Stimulated activated CD8-positive, alpha-beta memory T cell treated with anti-CD3 and anti-CD28 coated beads, Interleukin-7, amount 100 ng/mL, for 1 hour (primary cell): ENCODE data around the gene CDH5.

Experiments
- DNase-seq, 2 donors: peaks; one replicate each; pipeline ENCODE4 v3.0.0-alpha.2; 2020; ENCODE audit warnings: low read depth in 2 of 2

The CDH5 gene

DNA sequence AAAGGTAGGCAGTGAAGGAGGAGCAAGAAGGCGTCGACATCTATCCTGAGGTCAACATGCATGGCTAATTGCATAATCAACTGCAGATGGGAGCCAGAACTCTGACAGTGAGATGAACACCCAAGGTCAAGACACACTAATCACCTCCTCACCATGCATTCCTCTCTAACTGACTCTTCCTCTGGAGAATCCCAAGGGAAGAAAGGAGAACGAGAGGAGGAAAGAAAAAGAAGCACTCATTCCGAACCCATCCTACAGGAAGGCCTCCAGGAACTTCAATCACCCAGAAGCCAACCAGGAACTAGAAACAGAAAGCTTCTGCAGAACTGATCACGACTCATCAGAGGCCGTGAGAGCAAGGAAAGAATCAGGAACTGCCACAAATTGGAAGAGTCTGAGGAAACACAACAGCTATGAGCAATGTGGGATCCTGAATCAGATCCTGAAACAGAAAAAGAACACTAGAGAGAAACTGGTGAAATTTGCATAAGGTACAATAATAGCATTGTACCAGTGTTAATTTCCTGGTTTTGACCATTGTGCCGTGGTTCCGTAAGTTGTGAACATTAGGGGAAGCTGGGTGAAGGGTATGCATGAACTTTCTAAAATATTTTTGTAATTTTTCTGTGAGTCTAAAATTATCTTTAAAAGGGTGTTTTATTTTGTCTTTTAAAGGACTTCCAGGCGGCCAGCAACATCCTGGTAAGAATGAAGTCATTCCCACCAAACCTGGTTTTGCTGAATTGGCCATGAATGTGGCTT lies 50.6 kb downstream of the CDH5 start:
- no peak for DNase-seq

DNA sequence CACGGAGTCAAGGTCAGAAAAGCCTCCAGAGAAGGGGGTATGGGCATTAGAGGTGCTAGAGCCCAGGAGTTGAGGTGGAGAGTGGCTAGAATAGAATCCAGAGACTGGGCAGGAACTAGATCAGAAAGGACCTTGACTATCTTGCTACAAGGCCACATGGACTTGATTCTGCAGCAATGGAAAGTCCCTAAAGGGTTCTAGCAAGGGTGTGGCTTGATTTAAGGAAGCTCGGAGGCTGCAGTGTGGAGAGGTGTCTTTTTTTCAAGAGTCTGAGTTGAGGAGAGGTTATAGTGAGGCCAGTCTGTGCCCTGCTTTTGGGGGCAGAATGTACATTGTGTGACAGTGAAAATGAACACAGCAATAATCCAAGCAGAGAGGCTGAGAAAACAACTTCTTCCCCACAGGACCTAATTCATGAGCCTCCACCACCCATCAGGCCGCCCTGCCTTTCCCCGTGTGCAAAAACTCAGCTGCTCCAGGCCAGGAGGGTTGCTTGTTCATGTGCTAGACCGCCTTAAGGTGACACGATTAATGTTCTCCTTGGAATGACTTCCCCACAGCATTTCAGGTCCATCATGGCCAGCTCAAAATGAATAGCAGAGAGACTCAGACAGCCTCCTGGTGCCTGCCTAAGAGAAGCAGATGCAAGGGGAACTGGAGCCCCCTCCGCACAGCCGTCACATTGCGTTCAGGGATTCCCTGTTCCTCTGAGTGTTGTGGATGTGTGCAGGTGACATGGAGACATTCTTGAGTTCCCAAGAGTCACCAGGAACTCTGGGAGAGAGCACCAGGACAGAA lies 51.9 kb downstream of the CDH5 start:
- DNase-seq, result no peak

- DNase-seq, result no peak
These were observed 53.0 kb downstream of the CDH5 start for GRCh38 chr16:66419527-66419926.

- DNase-seq, result no peak
These were observed 53.9 kb downstream of the CDH5 start for GRCh38 chr16:66420396-66420795.

DNA sequence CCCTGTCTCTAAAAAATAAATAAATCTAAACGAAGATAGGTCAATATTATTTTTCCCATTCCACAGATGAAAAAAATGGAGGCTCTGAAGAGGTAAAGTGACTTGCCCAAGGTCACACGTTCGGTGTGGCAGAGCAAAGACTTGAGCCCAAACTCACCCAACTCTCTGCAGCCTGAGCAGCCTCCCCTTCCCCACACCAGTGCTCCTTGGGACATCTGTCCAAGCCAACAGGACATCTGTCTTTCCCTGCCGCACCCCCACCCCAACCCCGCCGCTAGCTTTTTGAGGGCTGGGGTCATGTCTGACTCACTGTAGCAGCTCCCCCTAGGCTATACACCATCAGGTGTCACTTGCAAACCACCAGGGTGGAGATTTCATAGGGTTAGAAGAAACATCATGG lies 55.4 kb downstream of the CDH5 start:
- DNase-seq, result no peak

DNA sequence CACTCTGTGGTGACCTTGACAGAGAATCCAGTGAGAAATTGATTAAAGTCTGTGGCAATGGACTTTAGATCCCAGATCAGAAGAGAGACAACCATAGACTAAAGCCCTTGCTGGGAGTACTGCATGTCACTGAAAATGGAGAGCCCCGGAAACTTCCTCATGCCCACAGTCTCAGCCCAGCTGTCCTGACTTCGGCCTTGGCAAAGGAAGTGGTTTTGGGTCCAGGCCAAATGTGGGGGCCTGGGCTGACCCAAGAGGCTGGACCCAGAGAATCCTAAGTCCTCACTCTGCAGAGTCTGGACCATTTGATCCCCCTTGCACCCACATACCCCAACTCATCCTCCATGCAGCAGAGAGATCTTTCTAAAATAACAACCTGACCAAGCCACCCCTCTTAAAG lies 55.9 kb downstream of the CDH5 start:
- no peak for DNase-seq

GRCh38 chr16:66423177-66423576 lies 56.7 kb downstream of the CDH5 start:
- no peak for DNase-seq

- DNase-seq, result no peak
These were observed 59.2 kb downstream of the CDH5 start for GRCh38 chr16:66425651-66426050.

DNA sequence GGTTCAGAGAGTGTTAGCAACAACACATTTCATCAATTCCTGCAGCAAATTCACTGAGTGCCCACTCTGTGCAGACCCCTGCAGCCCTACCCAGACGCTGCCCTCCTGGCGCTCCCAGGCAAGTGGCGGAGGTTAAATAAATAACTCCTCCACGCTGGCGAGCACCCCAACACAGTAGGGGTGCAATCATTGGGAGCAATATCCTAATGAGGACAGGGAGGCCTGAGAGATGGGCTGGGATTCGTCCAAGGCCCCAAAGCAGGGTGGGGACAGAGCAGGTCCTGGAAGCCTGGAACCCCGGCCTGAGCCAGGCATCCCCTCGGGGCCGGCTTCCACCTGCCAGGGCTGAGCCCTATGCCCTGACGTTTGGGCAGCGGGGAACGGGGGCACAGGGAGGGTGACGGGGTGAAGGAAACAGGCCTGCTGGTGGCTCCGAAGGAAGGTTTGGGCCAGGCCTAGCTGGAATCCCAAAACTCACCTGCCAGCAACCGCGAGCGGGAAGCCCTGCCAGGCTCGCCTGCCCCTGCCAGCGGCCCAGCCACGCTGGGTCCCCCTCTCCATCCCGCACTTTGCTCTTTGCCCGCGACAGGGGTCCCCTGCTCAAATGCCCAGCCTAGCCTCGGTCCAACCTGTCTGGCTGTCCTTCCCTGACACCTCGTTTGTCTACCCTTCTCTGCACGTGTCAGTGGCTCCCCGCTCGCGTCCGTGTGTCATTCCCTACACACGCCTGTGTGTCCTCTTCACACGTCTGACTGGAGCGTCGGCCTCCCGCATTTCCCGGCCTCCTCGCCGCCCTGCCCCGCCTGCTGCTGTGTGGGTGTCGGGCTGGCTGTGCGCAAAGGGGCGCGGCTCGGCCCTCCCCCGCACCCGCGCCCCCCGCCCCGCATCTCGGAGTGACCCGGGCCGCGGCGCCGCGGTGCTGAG lies 59.9 kb downstream of the CDH5 start:
- DNase-seq, result no peak

- no peak for DNase-seq
These were observed 60.8 kb downstream of the CDH5 start, which contains the start of gene BEAN1 for GRCh38 chr16:66427036-66427860. BEAN1 (plus strand) TSS chr16:66427295; CDS start chr16:66437677, 10,382 bp downstream.

DNA sequence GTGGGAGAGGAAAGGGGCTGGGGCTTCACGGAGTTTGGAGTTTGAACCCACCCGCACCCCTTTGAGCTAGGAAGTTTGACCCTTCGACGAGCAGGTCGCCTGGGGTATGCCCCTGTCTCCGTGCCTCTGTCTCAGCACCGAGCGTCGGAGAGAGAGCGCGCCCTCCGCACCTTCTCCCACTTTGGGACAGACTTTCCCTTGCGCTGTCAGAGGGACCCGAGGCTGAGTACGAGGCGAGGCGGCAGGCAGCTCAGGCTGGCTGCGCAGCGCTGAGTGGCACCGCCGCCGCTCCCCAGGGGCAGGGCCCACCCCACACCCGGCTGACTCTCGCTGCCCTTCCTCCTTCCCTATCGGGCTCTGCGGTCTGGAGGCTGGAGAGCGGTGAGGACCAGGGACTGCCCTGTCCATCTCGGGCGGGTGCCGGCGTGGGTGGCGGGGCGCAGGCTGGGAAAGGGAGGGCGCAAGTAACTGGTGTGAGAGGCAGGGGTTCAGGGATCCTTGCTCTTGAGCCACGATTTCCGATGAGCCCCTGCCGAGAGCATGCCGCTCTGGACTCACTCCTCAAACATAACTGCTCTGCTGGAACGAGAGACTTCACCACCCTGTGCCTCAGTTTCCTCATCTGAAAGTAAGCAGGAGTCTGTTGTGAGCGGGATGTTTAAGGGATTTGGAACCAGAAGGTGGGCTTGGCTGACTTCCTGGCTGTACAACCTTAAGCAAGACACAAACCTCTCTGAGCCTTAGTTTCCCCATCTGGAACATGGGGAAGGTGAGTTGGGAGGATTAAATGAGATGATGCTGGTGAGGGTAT lies 61.6 kb downstream of the CDH5 start:
- no peak for DNase-seq

- DNase-seq, result no peak
These were observed 62.3 kb downstream of the CDH5 start for GRCh38 chr16:66428682-66429251.

- DNase-seq, result no peak
These were observed 62.9 kb downstream of the CDH5 start for GRCh38 chr16:66429290-66429962.

- no peak for DNase-seq
These were observed 63.7 kb downstream of the CDH5 start for GRCh38 chr16:66430214-66430613.

GRCh38 chr16:66431760-66432159 lies 65.3 kb downstream of the CDH5 start:
- no peak for DNase-seq

- DNase-seq, result no peak
These were observed 65.9 kb downstream of the CDH5 start for GRCh38 chr16:66432429-66432828.

DNA sequence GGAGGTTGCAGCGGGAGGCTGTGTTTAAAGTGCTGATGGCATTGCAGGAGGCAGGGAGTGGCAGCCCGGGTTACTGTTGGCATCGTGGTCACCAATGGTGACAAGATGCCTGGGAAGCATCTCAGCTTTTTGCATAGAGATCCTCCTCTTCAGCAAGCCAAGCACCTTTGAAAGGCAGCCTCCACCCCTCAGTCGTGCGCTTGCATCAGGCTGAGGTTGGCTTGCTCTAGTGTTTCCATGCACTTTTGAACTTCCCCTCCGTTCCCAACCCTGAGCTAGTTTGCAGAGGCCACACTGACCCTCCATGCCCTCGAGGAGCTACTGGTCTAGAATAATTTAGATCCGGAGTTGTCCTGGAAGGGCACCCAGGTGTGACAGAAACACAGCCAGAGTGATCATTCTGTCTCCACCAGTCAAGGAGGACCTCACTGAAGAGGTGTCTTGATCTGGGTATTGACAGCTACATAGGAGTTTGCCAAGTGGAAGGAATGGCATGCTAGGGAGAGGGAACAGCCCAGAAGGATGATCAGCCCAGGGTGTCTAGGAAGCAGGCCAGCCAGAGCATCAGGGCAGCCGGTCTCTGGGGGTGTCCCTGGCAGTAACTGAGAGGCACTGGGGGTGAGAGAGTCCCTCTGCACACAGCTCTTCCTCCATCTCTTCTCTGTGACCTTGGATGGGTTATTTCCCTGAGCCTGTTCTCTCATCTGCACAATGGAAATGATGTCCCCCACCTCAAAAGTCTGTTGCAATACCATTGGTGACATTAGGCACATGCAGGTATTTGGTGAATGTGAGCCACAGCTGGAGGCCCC lies 68.3 kb downstream of the CDH5 start:
- no peak for DNase-seq

DNA sequence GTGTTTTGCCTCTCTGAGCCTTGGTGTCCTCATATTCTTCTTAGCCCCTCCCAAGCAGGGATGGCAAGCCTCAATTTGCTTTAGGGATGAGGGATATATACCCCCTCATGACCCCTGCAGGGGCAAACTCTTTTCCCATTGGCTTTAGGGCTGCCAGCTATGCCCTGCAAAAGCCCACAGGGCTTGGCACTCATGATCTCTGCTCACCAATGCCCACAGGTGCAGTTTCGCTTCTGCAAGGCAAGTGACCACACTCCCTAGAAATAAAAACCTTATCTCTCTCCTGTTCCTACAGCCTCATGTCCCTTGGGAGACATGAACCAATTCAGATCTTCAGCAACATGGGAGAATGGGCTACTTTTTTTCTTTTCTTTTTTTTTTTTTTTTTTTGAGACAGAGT lies 69.4 kb downstream of the CDH5 start:
- no peak for DNase-seq
